ENCODE measurements around the gene NEK1.
"Not testable (repeated sequence)": the region's sequence is repeated elsewhere in the genome, so short reads cannot be mapped to it uniquely, and the experiment has no call there.

The NEK1 gene

GRCh38 chr4:169649545-169650226, 37.3 kb upstream of the NEK1 start:
- no peak for TF ChIP-seq POLR2A (IDR thresholded peaks at IDR 0.05; ENCODE audit: low read depth, low read length)
- DNase-seq (ENCODE audit: insufficient read length, low spot score) (no peak), FAIRE-seq (no peak)

- DNase-seq (ENCODE audit: insufficient read length, low spot score) (no peak), FAIRE-seq (no peak)
- no peak for TF ChIP-seq POLR2A (IDR thresholded peaks at IDR 0.05; ENCODE audit: low read depth, low read length)
Observed at GRCh38 chr4:169645627-169646026, 33.2 kb upstream of the NEK1 start.

GRCh38 chr4:169644802-169645201, 32.4 kb upstream of the NEK1 start:
- no peak for TF ChIP-seq POLR2A (IDR thresholded peaks at IDR 0.05; ENCODE audit: low read depth, low read length)
- FAIRE-seq = no peak
- no peak for DNase-seq (ENCODE audit: insufficient read length, low spot score)

- FAIRE-seq (no peak), DNase-seq (ENCODE audit: insufficient read length, low spot score) (no peak)
- TF ChIP-seq POLR2A (IDR thresholded peaks at IDR 0.05; ENCODE audit: low read depth, low read length) = no peak
Observed at GRCh38 chr4:169640261-169640870, 28.0 kb upstream of the NEK1 start.

GRCh38 chr4:169634975-169635374, 22.6 kb upstream of the NEK1 start:
- FAIRE-seq = no peak
- no peak for DNase-seq (ENCODE audit: insufficient read length, low spot score)
- no peak for TF ChIP-seq POLR2A (IDR thresholded peaks at IDR 0.05; ENCODE audit: low read depth, low read length)

GRCh38 chr4:169632896-169633295, 20.5 kb upstream of the NEK1 start:
- DNase-seq (ENCODE audit: insufficient read length, low spot score) (no peak), FAIRE-seq (no peak)
- TF ChIP-seq POLR2A (IDR thresholded peaks at IDR 0.05; ENCODE audit: low read depth, low read length) = no peak

GRCh38 chr4:169630069-169630468, 17.7 kb upstream of the NEK1 start:
- DNase-seq (ENCODE audit: insufficient read length, low spot score) = no peak
- TF ChIP-seq POLR2A (IDR thresholded peaks at IDR 0.05; ENCODE audit: low read depth, low read length) = no peak
- FAIRE-seq = no peak

- FAIRE-seq (no peak), DNase-seq (ENCODE audit: insufficient read length, low spot score) (no peak)
- no peak for TF ChIP-seq POLR2A (IDR thresholded peaks at IDR 0.05; ENCODE audit: low read depth, low read length)
Observed at GRCh38 chr4:169628579-169628978, 16.2 kb upstream of the NEK1 start.

- FAIRE-seq (no peak), DNase-seq (ENCODE audit: insufficient read length, low spot score) (no peak)
- TF ChIP-seq POLR2A (IDR thresholded peaks at IDR 0.05; ENCODE audit: low read depth, low read length) = no peak
Observed at GRCh38 chr4:169627307-169627706, 14.9 kb upstream of the NEK1 start.

GRCh38 chr4:169626331-169627282, 14.2 kb upstream of the NEK1 start:
- FAIRE-seq (no peak), DNase-seq (ENCODE audit: insufficient read length, low spot score) (no peak)
- TF ChIP-seq POLR2A (IDR thresholded peaks at IDR 0.05; ENCODE audit: low read depth, low read length) = no peak

- TF ChIP-seq POLR2A (IDR thresholded peaks at IDR 0.05; ENCODE audit: low read depth, low read length) = no peak
- no peak for FAIRE-seq
- no peak for DNase-seq (ENCODE audit: insufficient read length, low spot score)
Observed at GRCh38 chr4:169625886-169626285, 13.5 kb upstream of the NEK1 start.

GRCh38 chr4:169624012-169624411, 11.6 kb upstream of the NEK1 start:
- FAIRE-seq; DNase-seq (ENCODE audit: insufficient read length, low spot score): not testable (repeated sequence)

GRCh38 chr4:169622566-169622965, 10.2 kb upstream of the NEK1 start:
- no peak for TF ChIP-seq POLR2A (IDR thresholded peaks at IDR 0.05; ENCODE audit: low read depth, low read length)
- FAIRE-seq (no peak), DNase-seq (ENCODE audit: insufficient read length, low spot score) (no peak)

- DNase-seq (ENCODE audit: insufficient read length, low spot score) (no peak), FAIRE-seq (no peak)
- no peak for TF ChIP-seq POLR2A (IDR thresholded peaks at IDR 0.05; ENCODE audit: low read depth, low read length)
Observed at GRCh38 chr4:169621731-169622492, 9.5 kb upstream of the NEK1 start.

Measured in H54 (cell line).